NCI-H1048 (cell line): ENCODE data around the gene ERAP2.
A peak's percentile ranks its signal among the peaks of the same experiment; 100 is the strongest.
"Not testable (repeated sequence)": the region's sequence is repeated elsewhere in the genome, so short reads cannot be mapped to it uniquely, and the experiment has no call there.

Source experiments
- DNase-seq: peaks from one replicate; lab custom pipeline; 2025; lab: John Stamatoyannopoulos, UW

ERAP2 gene, protein sequence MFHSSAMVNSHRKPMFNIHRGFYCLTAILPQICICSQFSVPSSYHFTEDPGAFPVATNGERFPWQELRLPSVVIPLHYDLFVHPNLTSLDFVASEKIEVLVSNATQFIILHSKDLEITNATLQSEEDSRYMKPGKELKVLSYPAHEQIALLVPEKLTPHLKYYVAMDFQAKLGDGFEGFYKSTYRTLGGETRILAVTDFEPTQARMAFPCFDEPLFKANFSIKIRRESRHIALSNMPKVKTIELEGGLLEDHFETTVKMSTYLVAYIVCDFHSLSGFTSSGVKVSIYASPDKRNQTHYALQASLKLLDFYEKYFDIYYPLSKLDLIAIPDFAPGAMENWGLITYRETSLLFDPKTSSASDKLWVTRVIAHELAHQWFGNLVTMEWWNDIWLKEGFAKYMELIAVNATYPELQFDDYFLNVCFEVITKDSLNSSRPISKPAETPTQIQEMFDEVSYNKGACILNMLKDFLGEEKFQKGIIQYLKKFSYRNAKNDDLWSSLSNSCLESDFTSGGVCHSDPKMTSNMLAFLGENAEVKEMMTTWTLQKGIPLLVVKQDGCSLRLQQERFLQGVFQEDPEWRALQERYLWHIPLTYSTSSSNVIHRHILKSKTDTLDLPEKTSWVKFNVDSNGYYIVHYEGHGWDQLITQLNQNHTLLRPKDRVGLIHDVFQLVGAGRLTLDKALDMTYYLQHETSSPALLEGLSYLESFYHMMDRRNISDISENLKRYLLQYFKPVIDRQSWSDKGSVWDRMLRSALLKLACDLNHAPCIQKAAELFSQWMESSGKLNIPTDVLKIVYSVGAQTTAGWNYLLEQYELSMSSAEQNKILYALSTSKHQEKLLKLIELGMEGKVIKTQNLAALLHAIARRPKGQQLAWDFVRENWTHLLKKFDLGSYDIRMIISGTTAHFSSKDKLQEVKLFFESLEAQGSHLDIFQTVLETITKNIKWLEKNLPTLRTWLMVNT

DNA sequence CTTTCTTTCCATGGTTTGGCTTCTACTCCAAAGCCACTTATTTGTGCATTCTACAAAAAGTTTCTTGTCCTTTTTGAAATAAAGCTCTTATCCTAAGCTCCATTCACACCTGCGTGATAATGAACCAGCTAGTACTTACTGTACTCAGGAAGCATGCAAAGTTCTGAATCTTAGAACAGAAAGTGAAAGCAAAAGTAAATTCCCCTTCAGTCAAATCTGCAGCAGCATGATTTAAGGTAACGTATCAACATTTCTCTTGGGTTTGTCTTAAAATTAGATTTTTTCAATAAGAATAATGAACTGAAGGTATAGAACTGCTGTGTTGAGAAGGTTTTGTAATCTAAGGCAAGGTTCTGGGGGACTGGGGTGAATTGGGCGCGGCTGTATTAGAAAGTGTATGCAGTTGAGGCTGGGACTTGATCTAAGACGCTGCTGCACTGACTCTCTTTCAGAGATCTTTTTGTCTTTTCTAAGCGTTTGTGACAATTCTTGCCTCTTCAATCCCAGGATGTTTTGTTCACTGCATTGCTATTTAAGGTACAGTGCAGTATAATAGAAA lies at the start of gene ERAP2:
TSS of gene ERAP2 (plus strand) at position 209 of the 559 bp plus-strand sequence. CDS start 3,186 bp downstream, outside the sequence.
- peak; percentile 24 for DNase-seq

DNA sequence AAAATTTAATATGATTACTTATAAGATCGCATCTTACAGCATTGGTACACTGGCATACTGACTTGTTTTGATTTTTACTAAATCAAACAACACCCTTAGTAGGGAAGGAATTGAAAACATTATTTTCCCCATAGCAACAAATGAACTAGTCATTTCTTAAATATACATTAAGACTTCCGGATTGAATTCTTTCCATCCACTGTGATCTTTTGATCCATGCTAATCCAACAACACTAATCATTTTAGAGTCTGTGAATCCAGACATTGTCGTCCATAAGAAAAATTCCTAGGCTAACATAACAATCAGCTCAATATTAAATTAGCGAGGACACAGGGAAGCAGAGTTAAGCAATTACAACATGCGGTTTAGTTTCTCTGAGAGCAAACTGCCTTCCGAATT lies 47.0 kb upstream of the ERAP2 start:
- DNase-seq, result no peak

DNA sequence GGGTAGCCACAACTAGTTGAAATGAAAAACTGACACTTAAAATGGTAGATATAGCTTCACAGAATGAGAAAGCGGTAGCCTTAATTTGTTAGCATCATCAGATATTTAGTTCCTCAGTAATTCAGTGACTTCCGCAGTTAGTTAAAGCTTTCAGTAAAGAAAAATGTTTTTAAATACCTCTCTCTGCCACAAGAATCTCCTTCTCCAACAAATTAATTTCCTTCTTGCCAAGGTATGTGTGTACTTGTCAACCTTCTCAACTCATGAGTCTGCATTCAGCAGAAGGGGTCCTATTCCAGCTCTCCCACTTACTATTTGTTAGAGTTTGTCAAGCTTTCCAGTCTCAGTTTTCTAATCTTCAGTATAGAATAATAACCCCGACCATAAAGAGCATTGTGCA lies 42.3 kb upstream of the ERAP2 start:
- DNase-seq, result no peak

DNA sequence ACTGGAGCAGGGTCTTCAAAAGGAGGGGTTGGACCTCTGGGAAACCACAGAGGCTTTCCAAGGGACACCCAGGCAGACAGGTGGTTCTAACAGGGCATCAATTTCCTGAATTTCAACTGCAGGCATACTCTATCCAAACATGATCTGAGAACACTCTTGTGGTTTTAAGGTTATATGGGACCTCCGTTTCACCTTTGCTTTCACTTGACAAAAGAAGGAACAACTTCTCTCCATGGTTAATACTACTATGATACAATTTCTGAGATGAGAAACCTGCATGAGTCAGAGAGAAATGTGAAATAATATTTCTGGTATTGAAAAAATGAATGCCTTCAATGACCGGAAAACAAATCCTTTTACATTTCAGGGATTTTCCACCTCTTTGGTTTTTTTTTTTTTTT lies 40.5 kb upstream of the ERAP2 start:
- no peak for DNase-seq

DNA sequence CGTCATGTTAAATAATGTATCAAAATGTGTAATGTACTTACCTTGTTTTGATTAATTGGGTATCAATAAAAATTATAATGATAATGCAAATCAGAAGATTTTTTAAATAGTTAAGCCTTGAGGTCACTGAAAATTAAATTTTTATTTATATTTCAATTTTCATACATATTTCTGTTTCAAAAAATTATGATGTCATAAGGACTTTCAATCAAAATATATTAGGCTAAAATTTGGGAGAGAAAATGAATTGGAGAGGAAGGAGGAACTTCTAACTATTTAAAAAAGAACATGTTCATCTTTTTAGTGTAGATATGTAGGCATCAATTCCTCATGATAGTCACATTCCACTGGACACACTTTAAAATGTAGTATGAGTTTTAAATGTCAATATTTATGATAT lies 39.5 kb upstream of the ERAP2 start:
- no peak for DNase-seq

DNA sequence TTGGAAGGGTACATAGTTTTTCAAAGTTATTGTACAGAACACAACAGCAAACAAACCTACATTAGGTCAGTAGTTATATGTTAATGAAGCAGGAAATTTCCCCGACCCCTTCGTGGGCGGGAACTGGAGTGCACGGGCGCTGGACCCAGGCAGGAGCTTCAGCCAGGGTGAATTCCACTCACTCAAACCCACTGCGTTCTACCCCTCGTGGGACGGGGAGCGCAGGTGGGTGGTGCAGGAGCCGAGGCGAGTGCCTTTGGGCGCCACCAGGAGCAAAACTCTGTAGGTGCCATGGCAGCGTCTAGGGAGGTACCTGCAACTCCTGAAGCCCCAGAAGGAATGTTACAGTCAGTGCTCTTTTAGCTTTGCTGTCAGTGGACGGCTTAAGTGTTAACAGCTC lies 39.0 kb upstream of the ERAP2 start:
- DNase-seq, result no peak

DNA sequence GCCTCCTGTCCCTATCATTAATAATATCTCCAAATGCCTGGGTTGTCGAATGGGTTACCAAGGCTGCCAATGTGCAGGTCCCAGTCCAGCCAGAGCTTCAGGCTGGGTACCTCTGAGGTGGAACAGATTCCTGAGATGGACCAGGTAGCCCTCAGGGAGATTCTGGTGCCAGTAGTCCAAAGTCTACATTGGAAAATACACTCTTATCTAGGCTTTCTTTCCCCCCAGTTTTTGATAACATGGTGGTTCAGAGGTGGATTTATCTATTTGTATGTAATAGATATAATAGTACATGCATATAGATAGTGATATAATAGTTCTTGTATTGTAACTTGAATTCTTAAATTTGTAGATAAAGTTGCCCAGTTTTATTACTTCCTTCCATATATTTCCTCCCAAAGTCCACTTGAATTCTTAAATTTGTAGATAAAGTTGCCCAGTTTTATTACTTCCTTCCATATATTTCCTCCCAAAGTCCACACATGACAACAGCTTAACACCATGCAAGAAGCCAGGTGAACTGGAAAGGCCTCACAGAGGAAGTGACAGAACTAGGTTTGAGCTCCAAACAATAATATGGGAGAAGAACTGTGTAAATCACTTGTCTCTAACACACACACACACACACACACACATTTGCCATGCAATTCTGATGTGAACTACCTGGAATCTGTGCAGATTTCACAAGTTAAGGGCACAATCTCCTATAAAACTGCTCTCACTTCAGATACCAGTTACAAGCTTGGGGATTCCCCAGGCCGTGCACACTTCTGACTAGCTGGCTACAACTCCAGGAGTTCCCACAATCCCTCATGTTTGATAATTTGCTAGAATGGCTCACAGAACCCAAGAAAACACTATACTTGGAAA lies 37.9 kb upstream of the ERAP2 start:
- no peak for DNase-seq

DNA sequence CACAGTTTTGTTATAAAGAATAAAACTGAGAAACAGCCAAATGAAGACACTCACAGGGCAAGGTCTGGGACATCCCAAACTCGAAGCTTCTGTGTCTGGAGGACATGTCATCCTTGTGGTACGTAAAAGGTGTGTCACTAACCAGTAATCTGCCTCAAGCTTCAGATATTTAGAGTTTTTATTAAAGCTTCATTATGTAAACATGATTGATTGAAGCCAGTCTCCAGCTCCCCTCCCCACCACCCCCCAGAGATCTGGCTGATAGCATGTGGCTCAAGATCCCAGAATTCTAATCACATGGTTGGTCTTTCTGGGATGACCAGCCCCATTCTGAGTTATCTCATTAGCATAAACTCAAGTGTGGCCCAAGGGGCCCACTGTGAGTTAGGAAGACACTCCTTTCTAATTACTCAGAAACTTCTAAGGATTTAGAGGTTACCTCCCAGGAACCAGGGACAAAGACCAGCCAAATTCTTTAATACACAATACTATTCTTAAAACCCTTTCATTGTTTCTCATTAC lies 37.2 kb upstream of the ERAP2 start:
- DNase-seq, result no peak

DNA sequence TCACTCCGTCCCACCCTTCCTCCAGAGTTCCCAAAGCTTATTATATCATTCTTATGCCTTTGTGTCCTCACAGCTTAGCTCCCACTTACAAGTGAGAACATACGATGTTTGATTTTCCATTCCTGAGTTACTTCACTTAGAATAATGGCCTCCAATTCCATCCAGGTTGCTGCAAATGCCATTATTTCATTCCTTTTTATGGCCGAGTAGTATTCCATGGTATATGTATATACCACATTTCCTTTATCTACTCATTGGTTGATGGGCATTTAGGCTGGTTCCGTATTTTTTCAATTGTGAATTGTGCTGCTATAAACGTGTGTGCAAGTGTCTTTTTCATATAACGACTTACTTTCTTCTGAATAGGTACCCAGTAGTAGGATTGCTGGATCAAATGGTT lies 34.4 kb upstream of the ERAP2 start:
- not testable (repeated sequence) for DNase-seq

DNA sequence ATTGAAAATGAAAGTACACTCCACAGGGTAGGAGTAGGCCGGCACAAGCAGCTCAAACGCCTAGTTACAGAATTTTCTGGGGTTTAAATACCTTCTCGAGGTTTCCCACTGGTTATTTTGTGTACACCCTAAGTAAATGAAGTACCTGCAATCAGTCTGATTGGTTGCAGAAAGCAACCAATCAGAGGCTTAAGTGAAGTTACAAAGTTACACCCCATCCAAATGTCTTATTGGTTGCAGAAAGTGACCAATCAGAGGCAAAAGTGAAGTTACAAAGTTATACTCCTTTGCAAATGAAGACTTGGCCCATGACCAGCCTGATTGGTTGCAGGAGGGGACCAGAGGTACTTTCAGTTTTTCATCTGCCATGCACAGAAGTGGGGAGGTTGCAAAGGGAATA lies 33.2 kb upstream of the ERAP2 start:
- no peak for DNase-seq

DNA sequence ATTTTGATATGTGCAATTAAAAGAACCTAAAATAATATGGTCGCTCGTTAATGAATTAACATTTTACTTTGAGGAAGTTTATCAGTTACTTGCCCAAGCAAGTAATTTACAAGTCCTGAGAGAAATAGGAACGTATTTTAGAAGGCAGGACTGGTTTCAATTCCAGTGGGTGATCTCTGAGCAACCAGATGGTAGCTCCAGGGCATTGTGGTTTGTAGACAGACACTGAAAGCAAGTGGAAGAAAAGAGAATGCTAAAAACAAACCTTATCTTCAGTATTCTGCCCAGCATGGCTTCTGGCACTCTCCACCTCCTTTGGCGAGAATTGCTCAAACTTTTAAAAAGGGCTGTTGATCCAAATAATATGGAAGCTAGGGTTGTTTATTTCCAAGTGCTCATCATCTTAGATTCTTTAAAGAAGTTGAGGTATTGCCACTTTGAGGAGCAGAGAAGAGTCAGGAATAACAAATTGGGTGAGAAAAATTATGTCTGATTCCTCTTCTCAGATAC lies 31.8 kb upstream of the ERAP2 start:
- DNase-seq, result no peak

DNA sequence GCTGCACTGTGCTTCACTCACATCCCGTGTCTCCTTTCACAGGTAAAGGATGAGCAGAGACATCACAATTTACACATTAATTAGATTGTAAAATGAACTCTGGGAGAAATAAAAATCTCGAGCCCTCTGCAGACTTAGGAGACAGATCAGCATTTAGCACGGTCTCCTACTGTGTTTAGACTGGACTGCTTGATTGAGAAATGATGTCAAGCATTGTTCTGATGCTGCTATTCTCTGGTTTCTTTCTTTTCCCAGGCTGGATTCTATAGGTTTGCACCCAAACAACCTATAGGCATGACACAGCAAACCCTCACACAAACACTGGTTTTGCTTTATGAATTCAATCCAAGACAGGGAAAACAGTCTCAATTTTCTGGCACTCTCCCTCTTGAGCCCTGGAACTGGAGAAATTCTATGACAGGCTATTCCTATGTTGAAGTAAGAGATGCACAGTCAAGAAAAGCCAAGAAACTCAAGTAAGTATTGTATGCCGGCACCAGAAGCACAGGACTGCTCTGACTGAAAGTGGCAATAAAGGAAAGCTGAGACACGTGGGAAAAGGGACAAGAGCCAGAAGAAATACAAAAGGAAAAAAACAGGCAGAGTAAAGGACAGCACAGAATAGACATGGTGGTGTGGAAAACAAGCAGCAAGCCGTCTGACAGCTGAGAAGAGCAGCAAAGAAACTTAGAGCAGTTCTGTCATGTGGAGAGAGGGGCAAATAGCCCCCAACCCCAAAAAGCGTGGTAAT lies 24.8 kb upstream of the ERAP2 start:
- no peak for DNase-seq

DNA sequence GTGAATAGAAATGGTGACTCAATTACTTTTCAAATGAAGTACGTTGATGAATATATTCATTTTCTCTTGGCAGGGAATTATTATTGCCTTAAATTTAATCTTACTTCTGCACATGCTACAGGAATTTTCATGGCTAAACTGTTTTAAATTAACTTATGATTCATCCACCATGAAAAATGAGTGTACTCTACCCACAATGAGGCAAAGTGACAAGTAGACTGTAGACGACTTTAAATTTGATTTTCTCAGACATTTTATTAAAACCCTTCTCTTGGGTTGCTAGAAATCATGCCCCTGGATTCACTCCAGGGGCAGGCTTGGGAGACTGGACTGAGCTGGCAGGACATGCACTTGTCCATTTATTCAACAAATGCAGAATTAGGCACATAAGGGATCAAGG lies 23.5 kb upstream of the ERAP2 start:
- no peak for DNase-seq

DNA sequence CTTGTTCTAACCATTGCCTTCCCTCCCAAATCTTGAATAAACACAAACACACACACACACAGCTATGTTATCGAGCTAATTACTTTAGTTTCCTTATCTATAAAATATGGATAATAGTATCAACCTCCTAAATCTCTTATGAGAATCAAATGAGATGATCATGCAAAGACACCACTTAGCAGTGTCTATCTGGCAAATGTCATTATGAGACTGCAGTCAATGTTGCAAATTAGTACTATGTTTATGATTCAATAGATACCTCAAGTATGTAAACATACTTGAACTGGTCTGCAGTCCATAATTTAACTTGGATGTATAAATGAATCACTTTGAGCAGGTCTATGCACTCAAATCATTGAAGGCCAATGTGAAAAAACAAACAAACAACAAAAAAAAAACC lies 22.2 kb upstream of the ERAP2 start:
- DNase-seq, result no peak

DNA sequence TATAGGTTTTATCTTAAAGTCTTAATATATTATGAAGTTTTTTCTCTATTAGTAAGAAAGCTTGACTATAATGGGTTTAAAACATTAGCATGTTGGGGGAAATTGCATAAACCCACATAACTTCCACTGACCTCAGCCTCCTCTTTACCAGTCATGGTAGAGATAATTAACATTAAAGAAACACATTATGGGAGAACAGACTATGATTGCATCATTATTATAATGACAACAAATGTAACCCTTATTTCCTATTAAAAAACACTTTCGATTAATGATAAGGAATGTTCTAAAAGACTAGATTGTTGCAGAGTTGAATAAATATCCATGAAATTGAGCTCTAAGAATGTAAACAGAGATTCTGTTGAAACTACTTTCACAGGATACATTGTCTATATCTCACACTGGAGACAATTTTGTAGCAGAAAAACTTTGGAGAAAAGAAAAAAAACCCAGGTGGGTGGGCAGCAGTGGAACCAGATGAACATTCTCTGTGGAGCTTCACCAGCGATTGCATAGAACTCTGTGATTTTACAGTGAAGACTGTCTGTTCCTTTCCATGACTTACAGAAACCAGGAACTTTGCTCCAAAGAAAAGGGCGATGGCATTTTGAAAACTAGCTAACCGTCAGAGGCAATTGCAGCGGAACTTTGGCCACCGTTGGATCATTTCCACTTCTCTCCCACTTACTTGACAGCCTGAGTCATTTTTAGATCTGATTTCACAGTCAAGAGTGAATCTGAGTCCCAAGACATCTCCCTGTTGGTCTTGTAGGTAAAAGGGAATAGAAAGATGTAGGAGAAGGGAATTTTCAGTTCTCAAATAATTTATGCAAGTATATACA lies 21.0 kb upstream of the ERAP2 start:
- no peak for DNase-seq

DNA sequence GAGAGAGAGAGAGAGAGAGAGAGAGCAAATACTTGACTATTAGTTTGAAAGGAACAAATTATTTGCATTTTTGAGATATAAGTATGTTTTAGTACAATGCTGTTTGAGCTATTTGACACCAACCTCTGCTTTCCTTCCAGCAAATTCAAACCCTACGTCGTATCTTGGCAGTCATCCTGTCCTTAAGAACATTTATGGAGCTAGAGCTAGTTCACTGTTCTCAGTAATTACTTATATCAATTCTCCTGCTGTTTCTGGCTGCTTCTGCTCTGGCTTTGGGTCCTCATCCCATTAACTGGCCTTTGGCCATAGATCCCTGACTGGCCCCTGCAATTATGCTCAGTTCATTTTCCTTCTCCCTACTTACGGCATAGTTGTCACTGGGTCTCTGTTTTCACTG lies 19.9 kb upstream of the ERAP2 start:
- DNase-seq, result no peak

DNA sequence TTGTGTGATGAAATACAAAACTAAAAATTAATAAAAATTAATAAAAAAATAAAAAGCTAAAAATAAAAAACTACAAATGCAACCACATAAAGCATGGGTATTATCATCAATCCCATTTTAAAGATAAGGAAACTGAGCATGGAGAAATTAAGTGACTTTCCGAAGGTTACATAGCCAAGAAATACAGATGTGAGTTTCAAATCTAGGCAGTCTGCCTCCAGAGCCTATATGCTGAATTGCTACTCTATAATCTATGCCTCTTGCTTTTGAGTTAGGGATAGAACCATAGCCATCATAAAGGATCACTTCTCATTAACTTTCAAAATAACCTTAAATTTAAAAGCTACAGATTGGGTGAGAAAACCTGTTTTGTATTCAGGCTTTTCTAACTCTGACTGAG lies 18.8 kb upstream of the ERAP2 start:
- DNase-seq, result no peak

DNA sequence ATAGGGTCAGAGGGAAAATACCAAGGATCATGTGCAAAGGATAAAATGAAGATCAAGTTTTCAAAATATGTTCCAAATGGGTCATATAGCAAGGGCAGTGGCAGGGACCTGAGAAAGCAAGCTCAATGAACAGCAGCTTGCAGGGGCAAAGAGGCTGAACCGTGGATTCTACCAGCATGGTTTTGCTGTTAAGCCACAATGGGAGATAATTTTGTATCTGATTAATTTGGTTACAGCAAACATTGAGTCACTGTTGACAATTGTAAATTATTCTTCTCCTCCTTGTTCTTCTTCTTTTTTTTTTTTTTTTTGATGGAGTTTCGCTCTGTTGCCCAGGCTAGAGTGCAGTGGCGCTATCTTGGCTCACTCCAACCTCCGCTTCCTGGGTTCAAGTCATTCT lies 18.4 kb upstream of the ERAP2 start:
- no peak for DNase-seq

DNA sequence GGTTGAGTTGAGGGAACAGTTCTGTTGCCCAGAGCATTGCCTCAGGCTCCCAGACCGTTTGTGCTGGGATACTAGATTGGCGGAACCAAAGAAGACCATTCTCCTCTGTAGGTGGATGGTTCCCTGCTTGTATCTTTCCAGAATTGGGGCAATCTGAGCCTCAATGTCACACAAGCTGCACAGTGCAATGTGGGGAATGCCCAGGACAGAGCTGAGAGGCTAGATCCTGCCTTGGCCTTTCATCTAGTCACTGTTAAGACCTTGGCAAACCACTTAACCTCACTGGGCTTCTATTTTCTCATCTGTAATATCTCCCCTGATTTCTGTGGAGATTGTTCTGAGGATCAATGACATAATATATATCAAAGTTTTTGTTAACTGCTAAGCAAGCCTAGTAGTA lies 16.9 kb upstream of the ERAP2 start:
- no peak for DNase-seq

DNA sequence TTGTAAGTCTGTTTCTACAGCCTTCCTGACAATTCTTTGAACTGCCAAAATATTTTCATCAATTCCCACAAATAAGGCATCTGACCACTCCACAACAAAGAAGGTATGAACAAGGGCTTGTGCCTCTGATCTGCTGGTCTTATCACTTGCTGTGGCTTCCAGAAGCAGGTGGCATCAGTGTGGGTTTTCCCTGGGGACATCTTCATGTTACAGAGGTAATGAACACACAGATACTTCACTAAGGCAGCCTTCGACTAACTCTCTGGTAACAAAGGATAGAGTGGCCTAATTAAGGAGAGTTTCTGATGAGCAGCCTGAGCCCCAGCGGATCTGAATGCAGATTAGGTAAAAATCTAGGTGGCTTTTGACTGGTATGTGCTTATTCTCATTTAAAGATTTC lies 15.2 kb upstream of the ERAP2 start:
- no peak for DNase-seq
